ENCODE measurements around the gene TIMP3. TPM values are rescaled to one million over a fixed set of nuclear protein-coding genes. Genes with fewer than 3 reads are reported as not detected.

The TIMP3 gene
- total and polyA plus RNA-seq, 10 donors = 19.7 to 689 (median 367) TPM

GRCh38 chr22:32843300-32843699 is 41.8 kb downstream of the TIMP3 start:
- WGBS, 5 donors = 62 to 89% (median 73%) methylated on average over 8 of the region's 8 CpGs
- Histone ChIP-seq H3K27ac (no peak overlapping the region), H3K4me3 (no peak overlapping the region), H3K9me3 (no peaks in the 10 kb centered on the region), H3K27me3 (replicated peaks in 1 of 7) (no peaks in the 10 kb centered on the region), H3K36me3 (peaks cover 0 to 48% (median 0%) of the 10 kb centered on the region in 6 donors), H3K4me1 (peaks cover 4 to 70% (median 24%) of the 10 kb centered on the region in 6 donors)
- intact Hi-C loops (cut with DNase I; ENCODE audit: low total_unique reads) = no loop called here
- DNase-seq = no peak
- TF ChIP-seq POLR2A (IDR thresholded peaks at IDR 0.05) (no peak), POLR2AphosphoS5 (IDR thresholded peaks at IDR 0.05) (peak; percentile 41 to 67 (median 64))

GRCh38 chr22:32844251-32844650 is 42.7 kb downstream of the TIMP3 start:
- peaks cover 4 to 61% (median 17%) of the 10 kb centered on the region in 6 donors for H3K4me1 ChIP-seq
- H3K9me3 ChIP-seq = no peaks in the 10 kb centered on the region
- no peak overlapping the region for H3K27ac ChIP-seq
- TF ChIP-seq POLR2A (IDR thresholded peaks at IDR 0.05) (no peak), CTCF (IDR thresholded peaks at IDR 0.05 in 8 of 11, conservative IDR thresholded peaks at IDR 0.05 in 3 of 11) (no peak), POLR2AphosphoS5 (IDR thresholded peaks at IDR 0.05) (no peak)
- WGBS, 5 donors = 86 to 97% (median 91%) methylated on average over 1 of the region's 1 CpG
- DNase-seq = no peak
- intact Hi-C loops (cut with DNase I; ENCODE audit: low total_unique reads) = no loop called here
- H3K4me3 ChIP-seq = no peak overlapping the region
- no peaks in the 10 kb centered on the region for H3K27me3 ChIP-seq (replicated peaks in 1 of 7)
- H3K36me3 ChIP-seq = peaks cover 0 to 46% (median 0%) of the 10 kb centered on the region in 6 donors

GRCh38 chr22:32846780-32847491 is 45.4 kb downstream of the TIMP3 start:
- Histone ChIP-seq H3K4me3 (no peak overlapping the region), H3K27ac (peak overlapping the region in 1 of 8 donors; percentile 22), H3K27me3 (replicated peaks in 1 of 7) (no peaks in the 10 kb centered on the region), H3K4me1 (peaks cover 0 to 58% (median 13%) of the 10 kb centered on the region in 6 donors), H3K9me3 (no peaks in the 10 kb centered on the region), H3K36me3 (peaks cover 0 to 57% (median 5%) of the 10 kb centered on the region in 6 donors)
- DNase-seq = no peak
- 77 to 85% (median 81%) methylated on average over 14 of the region's 14 CpGs for WGBS, 5 donors
- no peak for TF ChIP-seq CTCF (IDR thresholded peaks at IDR 0.05 in 8 of 11, conservative IDR thresholded peaks at IDR 0.05 in 3 of 11)
- TF ChIP-seq POLR2A (IDR thresholded peaks at IDR 0.05) = no peak
- TF ChIP-seq POLR2AphosphoS5 (IDR thresholded peaks at IDR 0.05) = peak in 1 of 3 donors; percentile 42
- intact Hi-C loops (cut with DNase I; ENCODE audit: low total_unique reads) = no loop called here

GRCh38 chr22:32848226-32848625 is 46.7 kb downstream of the TIMP3 start:
- Histone ChIP-seq H3K36me3 (peaks cover 0 to 58% (median 5%) of the 10 kb centered on the region in 6 donors), H3K9me3 (no peaks in the 10 kb centered on the region), H3K4me3 (no peak overlapping the region), H3K27ac (no peak overlapping the region), H3K4me1 (peaks cover 0 to 56% (median 10%) of the 10 kb centered on the region in 6 donors), H3K27me3 (replicated peaks in 1 of 7) (no peaks in the 10 kb centered on the region)
- no peak for TF ChIP-seq POLR2A (IDR thresholded peaks at IDR 0.05)
- no peak for TF ChIP-seq CTCF (IDR thresholded peaks at IDR 0.05 in 8 of 11, conservative IDR thresholded peaks at IDR 0.05 in 3 of 11)
- TF ChIP-seq POLR2AphosphoS5 (IDR thresholded peaks at IDR 0.05) = no peak
- no peak for DNase-seq
- intact Hi-C loops (cut with DNase I; ENCODE audit: low total_unique reads) = no loop called here
- 5 to 79% (median 37%) methylated on average over 1 of the region's 1 CpG for WGBS, 5 donors

All from spleen (tissue), 11 donors.